BE2C (cell line): Measurements from ENCODE around the gene LDLRAD4.

Experiments used
- DNase-seq: peaks from one replicate; pipeline ENCODE4 v3.0.0-alpha.2; 2020
- H3K27me3 ChIP-seq: fragments of 250-450 bp; sonication (Bioruptor Pico); 2 replicates; pipeline ENCODE4 v1.5.1; 2020; ENCODE audit warnings: mild to moderate bottlenecking
- H3K36me3 ChIP-seq: fragments of 250-450 bp; sonication (Bioruptor Pico); 2 replicates; pipeline ENCODE4 v1.5.1; 2020; ENCODE audit warnings: mild to moderate bottlenecking
- H3K4me1 ChIP-seq: fragments of 250-450 bp; sonication (Bioruptor Pico); 2 replicates; pipeline ENCODE4 v1.5.1; 2020
- H3K4me3 ChIP-seq: 2 replicates; pipeline ENCODE4 v1.5.1; 2011; ENCODE audit warnings: low read depth, low read length
- H3K9me3 ChIP-seq: fragments of 250-450 bp; sonication (Bioruptor Pico); 2 replicates; pipeline ENCODE4 v1.5.1; 2020
- CTCF ChIP-seq: IDR thresholded peaks from 2 replicates; pipeline ENCODE4 v1.5.1; 2012; ENCODE audit warnings: mild to moderate bottlenecking, low read depth, low read length

Gene LDLRAD4

GRCh38 chr18:13276530-13277520, 58.3 kb downstream of the LDLRAD4 start:
- H3K36me3 ChIP-seq: no peaks in the 10 kb centered on the region
- H3K9me3 ChIP-seq: no peaks in the 10 kb centered on the region

GRCh38 chr18:13278062-13278630, 59.6 kb downstream of the LDLRAD4 start:
- DNase-seq: no peak
- Histone ChIP-seq H3K4me1 (no peaks in the 10 kb centered on the region), H3K4me3 (no peak overlapping the region), H3K27me3 (no peaks in the 10 kb centered on the region), H3K36me3 (no peaks in the 10 kb centered on the region), H3K9me3 (no peaks in the 10 kb centered on the region)
- TF ChIP-seq CTCF: no peak

More at GRCh38 chr18:13276530-13277520, 58.3 kb downstream of the LDLRAD4 start:
- no peak for TF ChIP-seq CTCF
- Histone ChIP-seq H3K27me3 (no peaks in the 10 kb centered on the region), H3K4me1 (no peaks in the 10 kb centered on the region), H3K4me3 (no peak overlapping the region)
- no peak for DNase-seq

- Histone ChIP-seq H3K4me1 (no peaks in the 10 kb centered on the region), H3K9me3 (no peaks in the 10 kb centered on the region), H3K27me3 (no peaks in the 10 kb centered on the region), H3K36me3 (no peaks in the 10 kb centered on the region), H3K4me3 (no peak overlapping the region)
- DNase-seq: no peak
- TF ChIP-seq CTCF: no peak
These were observed 60.9 kb downstream of the LDLRAD4 start for GRCh38 chr18:13279181-13280069.

- no peaks in the 10 kb centered on the region for H3K4me1 ChIP-seq
- no peak for TF ChIP-seq CTCF
- no peaks in the 10 kb centered on the region for H3K36me3 ChIP-seq
- no peaks in the 10 kb centered on the region for H3K27me3 ChIP-seq
- DNase-seq: no peak
- no peak overlapping the region for H3K4me3 ChIP-seq
- no peaks in the 10 kb centered on the region for H3K9me3 ChIP-seq
These were observed 61.7 kb downstream of the LDLRAD4 start for GRCh38 chr18:13280070-13280795.

- no peak for DNase-seq
- TF ChIP-seq CTCF: no peak
- no peaks in the 10 kb centered on the region for H3K36me3 ChIP-seq
- H3K4me1 ChIP-seq: no peaks in the 10 kb centered on the region
- no peaks in the 10 kb centered on the region for H3K27me3 ChIP-seq
- H3K9me3 ChIP-seq: no peaks in the 10 kb centered on the region
- H3K4me3 ChIP-seq: no peak overlapping the region
These were observed 62.8 kb downstream of the LDLRAD4 start for GRCh38 chr18:13281406-13281805.
